ENCODE measurements around the gene EYA2.

EYA2 gene

DNA sequence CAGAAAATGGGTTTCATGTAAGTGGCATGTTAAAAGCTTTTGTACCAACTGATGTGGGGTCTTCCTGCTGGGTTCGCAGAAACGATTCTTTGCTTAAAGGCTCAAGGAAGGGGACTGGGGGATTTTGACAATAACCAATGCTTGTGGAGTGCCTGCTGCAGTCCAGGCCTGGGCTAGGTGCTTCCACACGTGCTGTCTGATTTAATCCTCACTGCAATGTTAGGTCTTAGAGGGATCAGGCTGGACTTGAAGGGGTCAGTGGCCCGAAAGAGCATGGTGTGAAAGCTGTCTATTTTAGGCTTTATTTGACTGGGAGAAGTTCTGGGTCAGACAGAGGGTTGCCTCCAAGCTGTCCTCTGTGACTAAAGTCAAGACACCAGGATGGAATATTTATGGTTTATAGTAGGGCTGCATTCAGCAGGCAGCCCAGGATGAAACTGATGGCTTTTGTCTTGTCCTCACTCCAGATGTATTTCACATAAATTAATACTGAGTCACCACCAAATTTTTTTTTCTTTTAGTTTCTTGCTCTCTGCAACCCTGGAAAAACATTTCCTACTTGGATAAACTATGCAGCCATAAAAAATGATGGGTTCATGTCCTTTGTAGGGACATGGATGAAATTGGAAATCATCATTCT is 242.7 kb downstream of the EYA2 start:
- TF ChIP-seq CTCF (IDR thresholded peaks at IDR 0.05): no peak
- Histone ChIP-seq H3K27me3 (no peaks in the 10 kb centered on the region), H3K27ac (no peak overlapping the region), H3K9me3 (peaks cover 0 to 4% (median 0%) of the 10 kb centered on the region in 3 donors), H3K36me3 (no peaks in the 10 kb centered on the region), H3K4me1 (no peaks in the 10 kb centered on the region), H3K4me3 (no peak overlapping the region)
- no peak for DNase-seq
- intact Hi-C loops (cut with DNase I; ENCODE audit: low total_unique reads): no loop called here

DNA sequence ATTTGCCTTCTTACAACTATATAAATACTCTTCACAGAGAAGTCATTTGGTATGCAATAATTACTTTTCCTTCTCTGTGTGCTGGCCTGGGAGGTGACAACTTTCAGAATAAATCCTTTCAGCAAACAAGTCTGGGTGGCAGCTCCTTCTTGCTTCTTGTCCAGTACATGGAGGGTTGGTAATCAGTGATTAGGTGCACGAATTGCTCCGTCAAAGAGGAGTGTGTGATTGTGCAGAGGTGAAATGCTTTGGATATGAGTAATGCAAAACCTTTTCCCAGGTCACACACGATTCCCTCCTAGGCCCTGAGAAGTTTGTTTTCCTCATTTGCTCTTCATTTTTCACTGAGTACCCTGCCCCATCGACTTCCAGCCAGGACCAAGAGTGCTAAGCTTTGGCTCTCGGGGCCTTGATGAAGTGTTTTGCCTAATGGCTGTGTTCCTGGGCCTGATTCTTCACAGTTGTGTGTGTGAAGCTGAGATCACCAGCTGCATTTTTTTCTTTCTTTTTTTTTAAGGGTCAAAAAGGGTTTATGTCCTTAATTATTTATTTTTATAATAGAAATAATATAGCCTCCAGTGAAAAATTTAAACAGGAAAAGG is 245.4 kb downstream of the EYA2 start:
- Histone ChIP-seq H3K36me3 (no peaks in the 10 kb centered on the region), H3K4me1 (no peaks in the 10 kb centered on the region), H3K4me3 (no peak overlapping the region), H3K27ac (no peak overlapping the region), H3K27me3 (no peaks in the 10 kb centered on the region), H3K9me3 (peaks cover 0 to 4% (median 0%) of the 10 kb centered on the region in 3 donors)
- TF ChIP-seq CTCF (IDR thresholded peaks at IDR 0.05): no peak
- intact Hi-C loops (cut with DNase I; ENCODE audit: low total_unique reads): loop anchor here (10.0 kb wide), 1 partner anchor 375 kb away; no protein-coding TSS in a partner anchor
- no peak for DNase-seq

- H3K27me3 ChIP-seq: peaks cover 0 to 3% of the 10 kb centered on the region in 2 donors
- H3K36me3 ChIP-seq: no peaks in the 10 kb centered on the region
- H3K4me1 ChIP-seq: no peaks in the 10 kb centered on the region
- no peak overlapping the region for H3K27ac ChIP-seq
- TF ChIP-seq CTCF (IDR thresholded peaks at IDR 0.05): no peak
- intact Hi-C loops (cut with DNase I; ENCODE audit: low total_unique reads): loop anchor here (10.0 kb wide), 1 partner anchor 377 kb away; no protein-coding TSS in a partner anchor
- H3K9me3 ChIP-seq: peaks cover 0 to 4% (median 0%) of the 10 kb centered on the region in 3 donors
- no peak for DNase-seq
- no peak overlapping the region for H3K4me3 ChIP-seq
Measured at GRCh38 chr20:47141350-47141921, 246.8 kb downstream of the EYA2 start.

DNA sequence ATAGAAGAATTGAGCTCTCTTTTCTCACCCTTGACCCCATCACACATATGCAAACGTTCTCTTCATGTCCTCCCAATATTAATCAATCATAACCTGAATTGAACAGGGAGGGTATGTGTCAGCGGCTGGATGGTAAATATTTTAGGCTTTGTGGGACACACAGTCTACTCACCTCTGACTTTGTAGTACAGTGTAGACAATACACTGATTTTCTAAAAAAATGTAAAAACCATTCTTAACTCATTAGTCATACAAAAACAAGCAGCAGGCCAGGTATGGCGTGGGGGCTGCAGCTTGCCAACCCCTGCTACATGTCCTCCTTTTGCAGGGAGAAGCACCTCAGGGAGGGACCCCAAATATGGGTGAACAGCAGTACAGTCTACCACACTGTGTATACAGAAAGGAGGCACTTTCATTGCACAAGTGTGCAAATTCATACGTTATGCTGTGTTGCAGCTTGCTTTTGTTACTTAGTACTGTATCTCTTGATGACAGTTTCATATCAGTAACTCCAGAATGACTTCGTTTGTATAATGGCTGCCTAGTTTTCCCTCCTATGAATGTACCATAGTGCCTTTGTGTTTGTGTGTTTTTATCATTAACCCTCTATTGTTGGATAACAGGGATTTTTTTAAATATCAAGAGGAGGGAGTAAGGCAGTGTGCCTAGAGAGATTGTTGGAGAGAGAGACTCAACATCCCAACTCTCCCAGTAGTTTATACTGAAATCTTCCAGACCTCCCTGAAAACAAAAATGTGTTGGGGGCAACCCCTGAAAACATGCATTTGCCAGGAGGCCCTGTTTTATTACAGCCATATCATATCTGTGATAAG is 247.5 kb downstream of the EYA2 start:
- no peaks in the 10 kb centered on the region for H3K4me1 ChIP-seq
- peaks cover 0 to 3% of the 10 kb centered on the region in 2 donors for H3K27me3 ChIP-seq
- no peak overlapping the region for H3K4me3 ChIP-seq
- intact Hi-C loops (cut with DNase I; ENCODE audit: low total_unique reads): loop anchor here (10.0 kb wide), 1 partner anchor 377 kb away; no protein-coding TSS in a partner anchor
- no peak for DNase-seq
- no peak for TF ChIP-seq CTCF (IDR thresholded peaks at IDR 0.05)
- no peaks in the 10 kb centered on the region for H3K36me3 ChIP-seq
- no peak overlapping the region for H3K27ac ChIP-seq
- H3K9me3 ChIP-seq: peaks cover 0 to 4% (median 0%) of the 10 kb centered on the region in 3 donors

- Histone ChIP-seq H3K4me1 (no peaks in the 10 kb centered on the region), H3K27me3 (peaks cover 0 to 3% of the 10 kb centered on the region in 2 donors), H3K27ac (no peak overlapping the region), H3K9me3 (peaks cover 0 to 4% (median 0%) of the 10 kb centered on the region in 3 donors), H3K36me3 (no peaks in the 10 kb centered on the region), H3K4me3 (no peak overlapping the region)
- intact Hi-C loops (cut with DNase I; ENCODE audit: low total_unique reads): loop anchor here (10.0 kb wide), 1 partner anchor 378 kb away; no protein-coding TSS in a partner anchor
- TF ChIP-seq CTCF (IDR thresholded peaks at IDR 0.05): no peak
- no peak for DNase-seq
Measured at GRCh38 chr20:47142774-47143170, 248.1 kb downstream of the EYA2 start.

Data from tibial artery (tissue), 4 donors.